Liver (tissue), 9 donors: ENCODE data around the gene BHLHE23. TPM values are rescaled to one million over a fixed set of nuclear protein-coding genes. Genes with fewer than 3 reads are reported as not detected.

Experiments
- DNase-seq: peaks from one replicate; pipeline ENCODE4 v3.0.0-alpha.2; 2017; ENCODE audit warnings: low spot score
- H3K27ac ChIP-seq, 2 donors: one replicate each; pipeline ENCODE4 v1.7.0; 2013; ENCODE audit warnings: inconsistent platforms in 2 of 2, low read length in 2 of 2, control low read depth in 1 of 2, low read depth in 1 of 2, mild to moderate bottlenecking in 1 of 2
- H3K27me3 ChIP-seq, 4 donors: one replicate each; pipeline versions ENCODE4 v1.6.1 to v1.7.0; 2013; ENCODE audit warnings: low read length in 3 of 4, inconsistent platforms in 1 of 4, mild to moderate bottlenecking in 1 of 4, moderate library complexity in 1 of 4; ENCODE audit not compliant: control insufficient read depth in 4 of 4, insufficient read depth in 4 of 4
- H3K36me3 ChIP-seq, 4 donors: one replicate each; pipeline versions ENCODE4 v1.6.1 to v1.7.0; 2013; ENCODE audit warnings: low read length in 3 of 4, mild to moderate bottlenecking in 3 of 4, low read depth in 1 of 4, moderate library complexity in 1 of 4; ENCODE audit not compliant: control insufficient read depth in 4 of 4, insufficient read depth in 3 of 4
- H3K4me1 ChIP-seq, 4 donors: one replicate each; pipeline versions ENCODE4 v1.6.1 to v1.7.0; 2013; ENCODE audit warnings: low read length in 3 of 4, mild to moderate bottlenecking in 3 of 4, moderate library complexity in 1 of 4; ENCODE audit not compliant: control insufficient read depth in 4 of 4, insufficient read depth in 4 of 4
- H3K4me3 ChIP-seq, 3 donors: one replicate each; pipeline versions ENCODE4 v1.6.1 to v1.7.0; 2013; ENCODE audit warnings: low read length in 3 of 3, control low read depth in 1 of 3, low read depth in 1 of 3, mild to moderate bottlenecking in 1 of 3
- H3K9ac ChIP-seq, 2 donors: one replicate each; pipeline ENCODE4 v1.7.0; 2013; ENCODE audit warnings: low read length in 2 of 2, mild to moderate bottlenecking in 2 of 2, moderate library complexity in 2 of 2, control low read depth in 1 of 2, low read depth in 1 of 2
- H3K9me3 ChIP-seq, 4 donors: one replicate each; pipeline versions ENCODE4 v1.6.1 to v1.7.0; 2013; ENCODE audit warnings: low read length in 3 of 4; ENCODE audit not compliant: control insufficient read depth in 4 of 4
- EGR1 ChIP-seq, 2 donors: IDR thresholded peaks; 2 replicates each; pipeline ENCODE4 v1.6.1; 2016 to 2018; ENCODE audit warnings: antibody characterized with exemption in 2 of 2, low read depth in 2 of 2
- FOXA1 ChIP-seq: IDR thresholded peaks from 2 replicates; pipeline ENCODE4 v1.6.1; 2016; ENCODE audit warnings: antibody characterized with exemption
- FOXA2 ChIP-seq: IDR thresholded peaks from 2 replicates; pipeline ENCODE4 v1.6.1; 2016; ENCODE audit warnings: antibody characterized with exemption
- GABPA ChIP-seq, 2 donors: IDR thresholded peaks in 1 of 2; conservative IDR thresholded peaks in 1 of 2; 2 replicates each; pipeline ENCODE4 v1.6.1; 2016; ENCODE audit warnings: antibody characterized with exemption in 2 of 2, mild to moderate bottlenecking in 1 of 2, moderate library complexity in 1 of 2
- HNF4A ChIP-seq, 2 donors: conservative IDR thresholded peaks; 2 replicates each; pipeline ENCODE4 v1.6.1; 2016; ENCODE audit warnings: antibody characterized with exemption in 2 of 2, mild to moderate bottlenecking in 2 of 2
- HNF4G ChIP-seq: IDR thresholded peaks from 2 replicates; pipeline ENCODE4 v1.6.1; 2016; ENCODE audit warnings: antibody characterized with exemption
- JUND ChIP-seq, 2 donors: IDR thresholded peaks; 2 replicates each; pipeline ENCODE4 v1.6.1; 2016; ENCODE audit warnings: antibody characterized with exemption in 2 of 2
- NR2F2 ChIP-seq: IDR thresholded peaks from 2 replicates; pipeline ENCODE4 v1.6.1; 2016; ENCODE audit warnings: antibody characterized with exemption
- RAD21 ChIP-seq, 2 donors: IDR thresholded peaks; 2 replicates each; pipeline ENCODE4 v1.6.1; 2016; ENCODE audit warnings: antibody characterized with exemption in 2 of 2, mild to moderate bottlenecking in 2 of 2
- RXRA ChIP-seq, 2 donors: IDR thresholded peaks; 2 replicates each; pipeline ENCODE4 v1.6.1; 2017 to 2018; ENCODE audit warnings: antibody characterized with exemption in 2 of 2, mild to moderate bottlenecking in 1 of 2
- SP1 ChIP-seq: IDR thresholded peaks from 2 replicates; pipeline ENCODE4 v1.6.1; 2018; ENCODE audit warnings: antibody characterized with exemption, mild to moderate bottlenecking
- TAF1 ChIP-seq: conservative IDR thresholded peaks from 2 replicates; pipeline ENCODE4 v1.6.1; 2016; ENCODE audit warnings: antibody characterized with exemption, mild to moderate bottlenecking
- YY1 ChIP-seq: IDR thresholded peaks from 2 replicates; pipeline ENCODE4 v1.6.1; 2016; ENCODE audit warnings: antibody characterized with exemption, mild to moderate bottlenecking
- WGBS: extraction: QIAGEN DNeasy Blood & Tissue Kit; methylation state at CpG from one replicate; pipeline ENCODE4 v1.1.7; 2013; 5-methylcytosine and 5-hydroxymethylcytosine counted together
- polyA plus RNA-seq, 2 donors: library from polyadenylated mRNA; stranded (reverse) in 1 of 2; unstranded in 1 of 2; fragments of 200-250 nt in 1 of 2; fragments of >200 nt in 1 of 2; fragmentation: Nextera tagmentation in 1 of 2; extraction: Ambion mirVana in 1 of 2; gene quantifications; one replicate each; pipeline versions ENCODE4 v1.2.1 to v1.2.3, GENCODE V29; 2013 to 2015
- total RNA-seq, 2 donors: library from RNA; depleted of rRNA; stranded (reverse); fragments of >200 nt; gene quantifications; one replicate each; pipeline ENCODE4 v1.2.3, GENCODE V29; 2014
- TF ChIP-seq, protein P1 (sequence below): fragments of 150-350 bp; IDR thresholded peaks from 2 replicates; pipeline ENCODE4 v1.5.1; 2017; ENCODE audit warnings: improper control_type of control experiment, low read depth, low read length; ENCODE audit not compliant: missing input control
- TF ChIP-seq, protein P2 (sequence below): IDR thresholded peaks from 2 replicates; pipeline ENCODE4 v1.6.1; 2016; ENCODE audit warnings: antibody characterized with exemption
- TF ChIP-seq, protein P3 (sequence below): IDR thresholded peaks from 2 replicates; pipeline ENCODE4 v1.6.1; 2016; ENCODE audit warnings: antibody characterized with exemption
- TF ChIP-seq, protein P4 (sequence below): IDR thresholded peaks from 2 replicates; pipeline ENCODE4 v1.6.1; 2016; ENCODE audit warnings: antibody characterized with exemption, mild to moderate bottlenecking
- TF ChIP-seq, protein P5 (sequence below): IDR thresholded peaks from 2 replicates; pipeline ENCODE4 v1.6.1; 2016; ENCODE audit warnings: antibody characterized with exemption
- donor health status: healthy.
- donor health status: healthy.
- donor health status: healthy.
- donor health status: healthy.
- donor health status: healthy.

BHLHE23 gene
- total and polyA plus RNA-seq, 4 donors: not detected

DNA sequence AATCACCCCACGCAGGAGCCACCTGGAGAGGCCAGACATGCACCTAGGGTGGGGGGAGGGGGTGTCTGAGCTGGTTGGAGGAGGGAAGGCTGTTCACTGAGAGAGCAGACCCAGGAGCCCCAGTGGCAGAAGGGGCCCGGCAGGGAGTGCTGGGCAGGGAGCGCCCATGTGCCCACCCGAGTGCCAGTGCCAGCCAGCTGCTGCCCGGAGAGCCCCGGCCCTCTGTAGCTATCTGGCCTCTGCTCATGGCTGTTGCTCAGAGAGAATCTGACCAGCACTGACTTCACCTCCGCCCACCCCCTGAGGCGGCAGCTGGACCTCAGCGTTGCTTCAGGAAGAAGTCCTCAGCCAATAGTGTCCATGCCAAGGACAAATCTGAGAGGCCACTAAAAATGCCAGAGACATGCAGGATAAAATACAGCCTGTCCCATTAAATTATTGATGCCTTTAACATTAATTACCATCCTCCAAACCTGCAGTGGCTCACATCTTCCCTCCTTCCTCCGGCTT is 31.5 kb downstream of the BHLHE23 start:
- H3K27ac ChIP-seq: no peak overlapping the region
- no peak for DNase-seq
- no peak overlapping the region for H3K4me3 ChIP-seq
- H3K9me3 ChIP-seq: no peaks in the 10 kb centered on the region
- no peak for TF ChIP-seq FOXA1
- no peak for TF ChIP-seq SP1
- TF ChIP-seq HNF4A (conservative IDR thresholded peaks at IDR 0.05): no peak
- no peak for TF ChIP-seq TAF1
- TF ChIP-seq JUND (IDR thresholded peaks at IDR 0.05): no peak
- TF ChIP-seq, protein P1, sequence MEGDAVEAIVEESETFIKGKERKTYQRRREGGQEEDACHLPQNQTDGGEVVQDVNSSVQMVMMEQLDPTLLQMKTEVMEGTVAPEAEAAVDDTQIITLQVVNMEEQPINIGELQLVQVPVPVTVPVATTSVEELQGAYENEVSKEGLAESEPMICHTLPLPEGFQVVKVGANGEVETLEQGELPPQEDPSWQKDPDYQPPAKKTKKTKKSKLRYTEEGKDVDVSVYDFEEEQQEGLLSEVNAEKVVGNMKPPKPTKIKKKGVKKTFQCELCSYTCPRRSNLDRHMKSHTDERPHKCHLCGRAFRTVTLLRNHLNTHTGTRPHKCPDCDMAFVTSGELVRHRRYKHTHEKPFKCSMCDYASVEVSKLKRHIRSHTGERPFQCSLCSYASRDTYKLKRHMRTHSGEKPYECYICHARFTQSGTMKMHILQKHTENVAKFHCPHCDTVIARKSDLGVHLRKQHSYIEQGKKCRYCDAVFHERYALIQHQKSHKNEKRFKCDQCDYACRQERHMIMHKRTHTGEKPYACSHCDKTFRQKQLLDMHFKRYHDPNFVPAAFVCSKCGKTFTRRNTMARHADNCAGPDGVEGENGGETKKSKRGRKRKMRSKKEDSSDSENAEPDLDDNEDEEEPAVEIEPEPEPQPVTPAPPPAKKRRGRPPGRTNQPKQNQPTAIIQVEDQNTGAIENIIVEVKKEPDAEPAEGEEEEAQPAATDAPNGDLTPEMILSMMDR: no peak
- no peak for TF ChIP-seq GABPA (IDR thresholded peaks at IDR 0.05 in 1 of 2, conservative IDR thresholded peaks at IDR 0.05 in 1 of 2)
- TF ChIP-seq NR2F2: no peak
- H3K27me3 ChIP-seq: peaks cover 0 to 12% (median 9%) of the 10 kb centered on the region in 4 donors
- no peak overlapping the region for H3K9ac ChIP-seq
- peaks cover 0 to 14% (median 3%) of the 10 kb centered on the region in 4 donors for H3K4me1 ChIP-seq
- H3K36me3 ChIP-seq: no peaks in the 10 kb centered on the region
- WGBS: 68% methylated on average over 10 of the region's 10 CpGs

DNA sequence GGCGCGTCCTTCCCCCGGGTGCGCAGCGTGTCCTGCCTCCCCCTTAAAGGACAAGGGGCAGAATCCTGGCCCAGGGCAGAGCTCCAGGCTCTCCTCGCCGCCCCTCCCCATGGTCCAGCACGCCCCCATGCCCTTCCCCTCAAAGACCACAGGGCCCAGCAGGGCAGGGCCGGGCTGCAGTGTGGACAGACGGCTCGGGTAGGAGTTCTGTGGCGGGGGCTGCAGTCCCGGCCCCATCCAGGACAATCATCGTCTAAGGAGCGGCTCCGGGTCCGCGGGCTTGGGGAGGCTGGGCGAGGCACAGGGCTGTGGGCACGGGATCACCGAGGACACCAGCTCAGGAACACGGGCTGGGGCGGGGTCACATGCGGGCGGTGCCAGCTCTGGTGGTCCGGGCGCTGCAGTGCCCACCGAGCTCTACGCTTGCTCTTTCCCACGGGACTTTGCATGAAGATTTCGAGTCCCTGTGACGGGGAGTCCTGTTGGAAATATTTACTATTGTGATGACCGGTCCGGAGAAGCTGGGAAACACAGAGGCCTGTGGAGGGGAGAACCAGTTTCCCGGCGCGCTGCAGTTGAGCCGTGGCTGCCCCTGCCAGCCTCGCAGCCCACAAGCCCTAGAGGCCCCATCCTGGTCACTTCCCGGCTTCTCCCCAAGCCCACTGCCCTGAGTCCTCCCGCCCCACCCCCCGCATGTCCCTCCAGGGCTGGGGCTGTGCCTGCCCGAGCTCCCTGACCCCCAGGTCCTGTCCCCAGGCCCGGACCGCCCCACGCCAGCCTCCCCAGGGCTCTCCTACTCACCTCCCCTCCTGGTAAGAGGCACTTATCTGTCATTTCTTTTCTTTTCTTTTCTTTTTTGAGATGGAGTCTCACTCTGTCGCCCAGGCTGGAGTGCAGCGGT is 33.7 kb downstream of the BHLHE23 start:
- Histone ChIP-seq H3K9me3 (no peaks in the 10 kb centered on the region), H3K27ac (no peak overlapping the region), H3K9ac (no peak overlapping the region), H3K36me3 (no peaks in the 10 kb centered on the region), H3K4me1 (peaks cover 3 to 20% (median 5%) of the 10 kb centered on the region in 4 donors), H3K27me3 (peaks cover 0 to 11% (median 5%) of the 10 kb centered on the region in 4 donors), H3K4me3 (no peak overlapping the region)
- no peak for DNase-seq
- no peak for TF ChIP-seq FOXA1
- TF ChIP-seq EGR1 (IDR thresholded peaks at IDR 0.05; ENCODE audit: low read depth in 2 of 2): no peak
- no peak for TF ChIP-seq FOXA2
- TF ChIP-seq, protein P2, sequence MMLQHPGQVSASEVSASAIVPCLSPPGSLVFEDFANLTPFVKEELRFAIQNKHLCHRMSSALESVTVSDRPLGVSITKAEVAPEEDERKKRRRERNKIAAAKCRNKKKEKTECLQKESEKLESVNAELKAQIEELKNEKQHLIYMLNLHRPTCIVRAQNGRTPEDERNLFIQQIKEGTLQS: no peak
- no peak for TF ChIP-seq TAF1
- no peak for TF ChIP-seq HNF4A (conservative IDR thresholded peaks at IDR 0.05)
- TF ChIP-seq RXRA (IDR thresholded peaks at IDR 0.05): no peak
- TF ChIP-seq JUND (IDR thresholded peaks at IDR 0.05): no peak
- TF ChIP-seq, protein P3, sequence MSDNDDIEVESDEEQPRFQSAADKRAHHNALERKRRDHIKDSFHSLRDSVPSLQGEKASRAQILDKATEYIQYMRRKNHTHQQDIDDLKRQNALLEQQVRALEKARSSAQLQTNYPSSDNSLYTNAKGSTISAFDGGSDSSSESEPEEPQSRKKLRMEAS: no peak
- TF ChIP-seq, protein P4, sequence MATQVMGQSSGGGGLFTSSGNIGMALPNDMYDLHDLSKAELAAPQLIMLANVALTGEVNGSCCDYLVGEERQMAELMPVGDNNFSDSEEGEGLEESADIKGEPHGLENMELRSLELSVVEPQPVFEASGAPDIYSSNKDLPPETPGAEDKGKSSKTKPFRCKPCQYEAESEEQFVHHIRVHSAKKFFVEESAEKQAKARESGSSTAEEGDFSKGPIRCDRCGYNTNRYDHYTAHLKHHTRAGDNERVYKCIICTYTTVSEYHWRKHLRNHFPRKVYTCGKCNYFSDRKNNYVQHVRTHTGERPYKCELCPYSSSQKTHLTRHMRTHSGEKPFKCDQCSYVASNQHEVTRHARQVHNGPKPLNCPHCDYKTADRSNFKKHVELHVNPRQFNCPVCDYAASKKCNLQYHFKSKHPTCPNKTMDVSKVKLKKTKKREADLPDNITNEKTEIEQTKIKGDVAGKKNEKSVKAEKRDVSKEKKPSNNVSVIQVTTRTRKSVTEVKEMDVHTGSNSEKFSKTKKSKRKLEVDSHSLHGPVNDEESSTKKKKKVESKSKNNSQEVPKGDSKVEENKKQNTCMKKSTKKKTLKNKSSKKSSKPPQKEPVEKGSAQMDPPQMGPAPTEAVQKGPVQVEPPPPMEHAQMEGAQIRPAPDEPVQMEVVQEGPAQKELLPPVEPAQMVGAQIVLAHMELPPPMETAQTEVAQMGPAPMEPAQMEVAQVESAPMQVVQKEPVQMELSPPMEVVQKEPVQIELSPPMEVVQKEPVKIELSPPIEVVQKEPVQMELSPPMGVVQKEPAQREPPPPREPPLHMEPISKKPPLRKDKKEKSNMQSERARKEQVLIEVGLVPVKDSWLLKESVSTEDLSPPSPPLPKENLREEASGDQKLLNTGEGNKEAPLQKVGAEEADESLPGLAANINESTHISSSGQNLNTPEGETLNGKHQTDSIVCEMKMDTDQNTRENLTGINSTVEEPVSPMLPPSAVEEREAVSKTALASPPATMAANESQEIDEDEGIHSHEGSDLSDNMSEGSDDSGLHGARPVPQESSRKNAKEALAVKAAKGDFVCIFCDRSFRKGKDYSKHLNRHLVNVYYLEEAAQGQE: no peak
- TF ChIP-seq NR2F2: no peak
- no peak for TF ChIP-seq SP1
- TF ChIP-seq YY1: no peak
- TF ChIP-seq, protein P5, sequence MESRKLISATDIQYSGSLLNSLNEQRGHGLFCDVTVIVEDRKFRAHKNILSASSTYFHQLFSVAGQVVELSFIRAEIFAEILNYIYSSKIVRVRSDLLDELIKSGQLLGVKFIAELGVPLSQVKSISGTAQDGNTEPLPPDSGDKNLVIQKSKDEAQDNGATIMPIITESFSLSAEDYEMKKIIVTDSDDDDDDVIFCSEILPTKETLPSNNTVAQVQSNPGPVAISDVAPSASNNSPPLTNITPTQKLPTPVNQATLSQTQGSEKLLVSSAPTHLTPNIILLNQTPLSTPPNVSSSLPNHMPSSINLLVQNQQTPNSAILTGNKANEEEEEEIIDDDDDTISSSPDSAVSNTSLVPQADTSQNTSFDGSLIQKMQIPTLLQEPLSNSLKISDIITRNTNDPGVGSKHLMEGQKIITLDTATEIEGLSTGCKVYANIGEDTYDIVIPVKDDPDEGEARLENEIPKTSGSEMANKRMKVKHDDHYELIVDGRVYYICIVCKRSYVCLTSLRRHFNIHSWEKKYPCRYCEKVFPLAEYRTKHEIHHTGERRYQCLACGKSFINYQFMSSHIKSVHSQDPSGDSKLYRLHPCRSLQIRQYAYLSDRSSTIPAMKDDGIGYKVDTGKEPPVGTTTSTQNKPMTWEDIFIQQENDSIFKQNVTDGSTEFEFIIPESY: no peak
- TF ChIP-seq, protein P1: no peak
- TF ChIP-seq HNF4G: no peak
- no peak for TF ChIP-seq RAD21 (IDR thresholded peaks at IDR 0.05)
- TF ChIP-seq GABPA (IDR thresholded peaks at IDR 0.05 in 1 of 2, conservative IDR thresholded peaks at IDR 0.05 in 1 of 2): no peak
- 22% methylated on average over 48 of the region's 48 CpGs for WGBS
